ENCODE data around the gene EHBP1L1.

- TF ChIP-seq, protein P1, sequence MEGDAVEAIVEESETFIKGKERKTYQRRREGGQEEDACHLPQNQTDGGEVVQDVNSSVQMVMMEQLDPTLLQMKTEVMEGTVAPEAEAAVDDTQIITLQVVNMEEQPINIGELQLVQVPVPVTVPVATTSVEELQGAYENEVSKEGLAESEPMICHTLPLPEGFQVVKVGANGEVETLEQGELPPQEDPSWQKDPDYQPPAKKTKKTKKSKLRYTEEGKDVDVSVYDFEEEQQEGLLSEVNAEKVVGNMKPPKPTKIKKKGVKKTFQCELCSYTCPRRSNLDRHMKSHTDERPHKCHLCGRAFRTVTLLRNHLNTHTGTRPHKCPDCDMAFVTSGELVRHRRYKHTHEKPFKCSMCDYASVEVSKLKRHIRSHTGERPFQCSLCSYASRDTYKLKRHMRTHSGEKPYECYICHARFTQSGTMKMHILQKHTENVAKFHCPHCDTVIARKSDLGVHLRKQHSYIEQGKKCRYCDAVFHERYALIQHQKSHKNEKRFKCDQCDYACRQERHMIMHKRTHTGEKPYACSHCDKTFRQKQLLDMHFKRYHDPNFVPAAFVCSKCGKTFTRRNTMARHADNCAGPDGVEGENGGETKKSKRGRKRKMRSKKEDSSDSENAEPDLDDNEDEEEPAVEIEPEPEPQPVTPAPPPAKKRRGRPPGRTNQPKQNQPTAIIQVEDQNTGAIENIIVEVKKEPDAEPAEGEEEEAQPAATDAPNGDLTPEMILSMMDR (IDR thresholded peaks at IDR 0.05) = no peak
- no peak for TF ChIP-seq POLR2A (IDR thresholded peaks at IDR 0.05)
These were observed 42.9 kb downstream of the EHBP1L1 start for GRCh38 chr11:65618763-65619162.

Data from ovary (tissue), 3 donors.